HG03064 (cell line): ENCODE measurements around the gene SLC4A2.

ENCODE experiments used
- ATAC-seq: cut with Tn5 transposase; IDR thresholded peaks from one replicate; pipeline ENCODE4 v1.9.1; 2021; ENCODE audit warnings: low read depth; ENCODE audit not compliant: unreplicated experiment

Gene SLC4A2

DNA sequence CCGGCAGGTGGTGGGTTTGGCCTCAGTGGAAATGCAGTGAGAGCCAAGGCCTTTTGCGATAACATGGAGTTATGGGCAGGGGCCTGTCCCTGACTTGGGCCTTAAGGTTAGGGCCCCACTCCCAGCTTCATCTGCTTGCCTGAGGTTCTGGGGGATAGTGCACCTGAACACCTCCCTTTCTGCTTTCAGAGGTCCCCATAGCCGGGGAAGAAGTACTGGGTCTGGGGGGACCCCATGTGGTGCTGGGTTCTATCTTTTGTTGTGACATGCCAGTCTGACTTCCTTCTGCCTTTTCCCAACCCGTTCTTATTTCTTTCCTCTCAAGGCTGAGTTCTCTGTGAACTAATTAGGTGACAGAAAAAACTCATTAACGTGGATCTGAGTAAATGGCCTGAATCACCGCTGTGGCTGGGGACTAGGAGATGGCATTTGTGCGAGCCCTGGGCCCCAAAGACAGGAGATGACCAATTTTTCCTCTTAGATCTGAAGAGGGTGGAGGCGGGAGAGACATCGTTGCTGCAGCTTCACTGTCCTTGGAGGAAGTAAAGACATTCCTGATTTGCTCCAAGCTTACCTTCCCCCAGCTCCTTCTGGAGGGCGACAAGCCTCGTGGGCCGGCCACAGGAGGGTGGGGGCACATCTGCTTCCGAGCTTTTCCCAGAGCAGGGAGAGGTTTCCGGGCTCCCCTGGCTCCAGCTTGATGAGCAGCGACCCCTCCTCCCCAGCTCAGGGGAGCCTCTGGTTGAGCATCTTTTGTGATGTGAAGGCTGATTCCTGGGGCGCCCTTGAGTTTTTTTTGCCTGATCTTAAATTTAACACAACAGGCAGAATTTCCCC lies 28.8 kb downstream of the SLC4A2 start:
- ATAC-seq: no peak

DNA sequence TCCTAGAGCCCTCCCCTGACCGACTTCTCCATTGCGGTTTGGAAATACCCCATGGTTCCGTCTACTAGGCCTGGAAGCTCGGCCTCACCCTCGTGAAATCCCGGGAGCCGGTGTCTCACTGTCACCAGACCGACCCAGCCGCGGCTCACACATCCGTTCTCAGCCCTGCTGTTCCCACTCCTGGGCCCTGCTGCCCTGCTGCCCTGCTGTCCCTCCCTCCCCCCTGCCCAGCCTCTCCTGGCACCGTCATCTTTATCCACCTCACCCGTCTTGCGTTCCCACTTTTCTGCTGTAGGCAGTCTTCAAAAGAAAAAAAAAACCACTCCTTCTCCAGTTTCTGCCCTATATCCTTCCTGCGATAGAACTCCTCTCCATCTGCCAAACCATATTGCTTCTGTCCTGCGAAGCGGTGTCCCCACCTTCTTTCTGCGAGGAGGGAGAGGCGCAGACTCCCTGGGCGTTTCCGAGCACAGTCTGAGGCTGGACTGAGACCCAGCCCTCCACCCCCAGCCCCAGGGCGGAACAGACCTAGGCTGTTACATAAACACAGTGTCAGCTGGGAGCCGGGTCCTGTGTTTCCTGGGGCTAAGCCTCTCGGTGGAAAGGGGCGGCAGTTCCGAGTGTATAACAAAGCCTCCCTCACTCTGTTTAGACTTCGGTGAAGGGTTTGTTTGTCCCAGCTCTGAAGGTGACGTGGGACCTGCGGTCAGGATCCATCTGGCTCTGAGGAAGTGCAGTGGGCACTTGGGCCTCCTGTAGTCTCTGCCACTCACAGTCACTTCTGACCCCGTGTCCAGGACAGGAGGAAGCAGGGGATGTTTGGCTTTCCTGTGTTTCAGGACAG lies 29.7 kb downstream of the SLC4A2 start:
- ATAC-seq: no peak

DNA sequence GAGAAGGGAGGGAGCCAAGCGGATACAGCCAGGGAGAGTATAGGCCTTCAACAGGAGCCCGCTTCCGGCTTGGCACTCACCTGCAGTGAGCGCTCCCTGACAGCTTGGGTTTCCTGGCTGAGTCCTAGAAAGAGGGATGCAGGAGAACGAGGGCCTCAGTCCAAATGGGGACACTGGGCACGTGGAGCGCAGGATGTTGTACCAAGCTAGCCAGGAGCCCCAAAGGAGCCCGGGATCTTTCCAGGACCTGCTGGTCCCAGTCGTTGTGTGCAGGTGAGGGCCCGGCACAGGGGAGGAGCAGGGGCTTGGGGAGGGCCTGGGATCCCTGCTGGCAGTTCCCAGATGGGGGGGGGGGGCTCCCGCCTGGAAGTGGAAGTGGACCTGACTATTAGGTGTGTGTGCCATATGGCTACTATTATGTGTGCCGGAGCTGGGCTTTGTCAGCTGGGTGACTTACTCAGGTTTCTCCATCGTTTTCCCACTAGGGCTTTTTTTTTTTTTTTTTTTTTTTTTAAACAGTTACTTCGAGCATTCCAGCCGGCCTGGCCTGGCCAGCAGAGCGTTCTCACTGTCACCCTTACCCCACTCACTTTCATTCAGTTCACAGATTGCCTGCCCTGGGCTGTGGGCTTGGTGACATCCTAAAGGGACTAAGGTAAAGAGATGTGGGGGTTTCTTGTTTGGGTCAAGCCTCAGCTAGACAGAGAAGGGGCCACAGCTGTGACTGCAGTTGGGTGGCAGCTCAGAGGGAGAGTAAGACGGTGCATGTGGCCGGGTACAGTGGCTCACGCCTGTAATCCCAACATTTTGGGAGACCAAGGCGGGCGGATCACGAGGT lies 30.7 kb downstream of the SLC4A2 start:
- no peak for ATAC-seq

DNA sequence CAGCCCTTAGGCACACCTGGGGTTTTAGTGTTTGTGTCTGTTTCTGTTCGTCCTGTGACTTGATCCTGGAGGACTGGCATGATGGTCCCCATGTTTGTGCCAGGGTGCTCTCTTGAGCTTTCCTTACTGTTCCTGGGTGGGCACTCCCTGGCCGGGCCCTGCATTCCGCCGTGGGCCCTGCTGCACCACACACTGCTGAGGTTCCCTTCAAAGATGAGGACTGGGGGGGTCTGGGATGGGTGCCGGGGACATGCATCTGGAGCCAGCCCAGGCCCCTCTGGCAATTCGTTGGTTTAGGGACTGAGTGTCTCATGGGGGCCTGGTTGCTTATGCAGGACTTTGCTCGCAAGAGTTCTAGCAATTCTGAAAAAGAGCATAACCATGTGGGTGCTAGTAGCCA lies 31.6 kb downstream of the SLC4A2 start:
- ATAC-seq: no peak

DNA sequence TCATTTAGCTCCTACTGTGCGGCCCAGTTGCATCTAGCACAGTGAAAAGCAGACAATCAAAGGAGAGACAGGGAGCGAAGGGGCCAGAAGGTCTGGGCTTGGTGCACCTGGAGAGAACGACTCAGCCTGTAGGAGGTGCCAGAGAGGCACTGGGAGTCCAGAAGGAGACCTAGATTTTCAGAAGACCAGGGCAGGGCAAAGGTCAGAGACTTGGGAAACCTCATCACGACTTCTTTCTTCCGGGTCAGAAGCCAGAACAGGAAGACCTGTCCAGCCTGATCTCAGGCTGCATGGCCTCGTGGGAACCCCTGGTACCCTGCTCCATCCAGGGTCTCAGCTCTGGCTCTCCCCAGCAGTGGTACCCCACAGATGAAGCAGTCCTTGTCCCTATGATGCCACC lies 32.0 kb downstream of the SLC4A2 start:
- no peak for ATAC-seq

DNA sequence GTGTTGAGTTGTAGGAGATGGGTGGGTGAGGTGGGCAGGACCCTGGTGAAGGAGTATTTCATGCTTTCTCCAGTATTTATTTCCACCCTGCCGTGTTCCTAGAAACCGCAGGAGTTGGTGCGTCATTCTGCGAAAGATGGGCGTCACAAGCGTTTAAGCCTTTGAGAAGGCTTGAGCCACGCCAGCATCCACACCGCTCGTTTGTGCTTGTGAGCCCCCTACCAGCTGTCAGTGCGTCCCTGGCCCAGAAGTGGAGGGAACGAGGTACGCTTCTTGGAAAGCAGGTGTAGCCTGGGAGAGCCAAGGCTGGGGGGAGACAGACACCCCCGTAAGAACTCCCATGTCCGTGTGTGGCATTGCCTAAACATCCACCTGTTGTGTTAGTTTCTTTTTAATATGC lies 32.6 kb downstream of the SLC4A2 start:
- ATAC-seq: no peak

DNA sequence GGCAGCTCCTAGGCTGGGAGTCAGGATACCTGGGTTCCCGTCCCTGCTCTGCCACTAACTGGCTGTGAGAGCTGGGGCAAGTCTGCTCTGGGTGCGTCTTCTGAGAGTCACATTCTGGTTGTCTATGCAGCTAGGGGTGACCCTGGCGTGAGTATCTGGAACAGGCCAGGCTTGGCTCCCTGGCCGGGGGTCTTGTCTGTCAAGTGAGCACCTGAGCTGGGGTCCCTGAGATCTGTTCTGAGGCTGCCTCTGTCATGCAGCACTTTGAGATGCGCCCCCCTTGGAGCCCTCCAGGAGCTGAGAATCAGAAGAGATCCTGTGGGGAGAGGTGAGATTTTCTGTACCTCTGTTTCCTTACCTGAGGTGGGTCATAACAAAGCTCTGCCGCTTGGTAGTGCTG lies 34.4 kb downstream of the SLC4A2 start:
- no peak for ATAC-seq

DNA sequence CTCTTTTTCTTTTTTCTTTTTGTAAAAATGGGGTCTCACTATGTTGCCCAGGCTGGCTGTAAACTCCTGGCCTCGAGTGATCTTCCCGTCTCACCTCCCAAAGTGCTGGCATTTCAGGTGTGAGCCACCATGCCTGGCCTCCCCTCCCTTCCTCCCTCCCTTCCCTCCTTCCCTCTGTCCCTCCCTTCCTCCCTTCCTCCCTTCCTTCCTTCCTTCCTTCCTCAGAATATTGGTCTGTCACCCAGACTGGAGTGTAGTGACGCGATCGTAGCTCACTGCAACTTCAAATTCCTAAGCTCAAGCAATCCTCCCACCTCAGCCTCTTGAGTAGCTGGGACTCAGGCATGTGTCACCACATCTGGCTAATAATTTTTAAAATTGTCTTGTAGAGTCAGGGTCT lies 35.3 kb downstream of the SLC4A2 start:
- no peak for ATAC-seq

DNA sequence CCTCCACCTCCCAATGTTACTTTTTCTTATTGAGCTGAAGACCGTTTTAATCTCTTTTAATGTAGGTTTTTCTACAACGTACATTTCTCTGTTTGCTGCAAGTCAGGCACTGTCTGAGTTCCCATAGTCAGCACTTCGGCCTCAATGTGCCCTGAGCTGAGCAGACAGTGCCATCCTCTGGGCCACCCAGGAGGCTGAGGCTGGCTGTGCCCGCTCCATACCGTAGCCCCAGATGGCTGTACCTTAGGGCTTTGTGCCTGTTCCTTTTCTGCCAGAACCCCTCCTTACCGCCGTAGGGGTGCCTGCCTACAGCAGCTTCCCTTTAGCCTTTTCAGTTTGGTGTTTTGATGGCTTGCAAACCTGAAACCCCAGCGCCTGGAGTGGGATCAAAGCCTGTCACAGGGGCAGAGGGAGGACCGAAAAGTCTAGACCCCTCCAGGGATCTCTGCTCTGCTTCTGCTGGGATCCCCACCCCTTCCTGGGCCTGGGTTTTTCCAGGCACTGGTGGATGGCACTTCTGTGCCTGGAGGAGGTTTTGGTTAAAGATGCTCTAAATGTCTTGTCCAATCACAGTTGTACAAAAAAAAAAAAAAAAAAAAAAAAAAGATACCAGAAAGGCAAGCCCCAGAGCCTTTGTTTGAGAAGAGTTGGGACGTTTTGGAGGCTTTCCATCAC lies 35.9 kb downstream of the SLC4A2 start:
- ATAC-seq: no peak

DNA sequence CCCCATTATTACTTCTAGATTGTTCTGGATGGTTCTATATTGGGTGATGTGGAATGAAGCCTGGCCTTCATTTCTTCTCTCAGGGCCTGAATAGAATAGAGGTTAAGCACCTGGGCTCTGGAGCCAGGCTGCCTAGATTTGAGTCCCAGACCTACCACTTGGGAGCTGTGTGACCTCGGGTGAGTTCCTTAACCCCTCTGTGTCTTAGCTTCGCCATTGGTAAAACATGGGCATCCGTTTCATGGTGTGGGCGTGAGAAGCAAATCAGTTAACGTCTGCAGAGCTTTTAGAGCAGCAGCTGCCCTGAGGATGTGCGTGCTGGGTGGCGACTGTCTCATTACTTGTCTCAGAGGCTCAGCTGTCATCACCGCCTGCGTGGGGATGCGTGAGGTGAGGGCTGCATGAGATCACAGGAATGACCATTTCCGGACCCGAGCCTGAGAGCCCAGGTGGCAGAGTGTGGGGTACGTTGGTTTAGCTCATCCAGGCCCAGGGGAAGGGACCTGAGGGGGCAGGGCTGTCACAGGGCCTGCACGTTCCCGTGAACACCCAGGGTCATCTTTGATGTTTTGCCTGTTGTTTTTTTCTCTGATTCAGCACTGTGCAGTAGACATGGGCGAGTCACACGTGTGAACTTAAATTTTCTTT lies 36.6 kb downstream of the SLC4A2 start:
- ATAC-seq: no peak

DNA sequence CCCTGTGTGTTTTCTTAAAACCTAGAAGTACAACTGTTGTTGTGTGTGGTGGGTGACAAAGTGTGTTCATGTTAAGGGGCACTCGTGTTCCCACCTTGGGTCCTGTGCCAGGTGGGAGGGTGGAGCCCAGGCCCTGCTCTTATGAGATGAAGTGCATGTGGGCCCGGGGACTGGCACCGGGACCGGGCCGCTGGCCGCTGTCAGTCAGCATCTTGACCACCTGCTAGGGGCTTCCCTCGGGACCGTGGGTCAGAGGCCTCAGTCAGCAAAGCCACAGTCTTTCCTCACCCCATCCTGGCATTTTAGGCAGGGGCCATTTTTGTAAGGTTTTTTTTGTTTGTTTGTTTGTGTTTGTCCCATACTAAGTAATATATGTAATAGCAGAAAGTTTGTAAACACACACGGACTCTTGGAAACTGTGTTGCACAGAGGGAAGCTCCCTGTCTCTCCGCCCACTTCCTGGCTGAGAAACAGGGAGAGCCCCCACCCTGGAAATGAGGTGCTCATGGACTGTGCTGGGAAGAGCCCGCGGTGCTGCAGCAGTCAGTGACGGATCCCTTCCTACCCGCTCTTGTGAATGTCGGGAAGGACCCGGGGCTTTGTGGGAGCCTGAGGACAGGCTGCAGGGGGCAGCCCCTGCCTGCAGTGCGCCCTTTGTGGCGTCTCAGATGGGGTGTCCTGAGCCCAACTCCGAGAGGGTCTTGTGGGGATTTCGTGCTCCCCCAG lies 40.3 kb downstream of the SLC4A2 start:
- no peak for ATAC-seq

DNA sequence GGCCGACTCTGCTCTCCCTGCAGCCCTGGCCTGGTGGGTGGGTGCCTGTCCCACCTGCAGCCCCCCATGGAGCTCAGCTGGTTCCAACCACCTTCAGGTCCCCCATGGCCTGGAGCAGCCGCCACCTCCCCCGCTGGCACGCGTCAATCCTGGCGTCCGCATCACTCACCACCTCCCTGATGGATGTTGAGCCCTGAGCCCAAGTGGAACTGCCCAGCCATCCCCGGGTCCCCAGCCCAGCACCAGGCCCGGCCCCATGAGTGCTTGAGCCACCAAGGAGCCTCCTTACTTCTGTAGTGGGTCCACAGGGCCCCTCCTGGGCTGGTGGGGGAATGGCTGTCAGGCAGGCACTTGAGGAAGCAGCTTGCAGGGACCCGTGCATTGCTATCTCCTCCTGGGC lies 41.5 kb downstream of the SLC4A2 start:
- ATAC-seq: no peak

DNA sequence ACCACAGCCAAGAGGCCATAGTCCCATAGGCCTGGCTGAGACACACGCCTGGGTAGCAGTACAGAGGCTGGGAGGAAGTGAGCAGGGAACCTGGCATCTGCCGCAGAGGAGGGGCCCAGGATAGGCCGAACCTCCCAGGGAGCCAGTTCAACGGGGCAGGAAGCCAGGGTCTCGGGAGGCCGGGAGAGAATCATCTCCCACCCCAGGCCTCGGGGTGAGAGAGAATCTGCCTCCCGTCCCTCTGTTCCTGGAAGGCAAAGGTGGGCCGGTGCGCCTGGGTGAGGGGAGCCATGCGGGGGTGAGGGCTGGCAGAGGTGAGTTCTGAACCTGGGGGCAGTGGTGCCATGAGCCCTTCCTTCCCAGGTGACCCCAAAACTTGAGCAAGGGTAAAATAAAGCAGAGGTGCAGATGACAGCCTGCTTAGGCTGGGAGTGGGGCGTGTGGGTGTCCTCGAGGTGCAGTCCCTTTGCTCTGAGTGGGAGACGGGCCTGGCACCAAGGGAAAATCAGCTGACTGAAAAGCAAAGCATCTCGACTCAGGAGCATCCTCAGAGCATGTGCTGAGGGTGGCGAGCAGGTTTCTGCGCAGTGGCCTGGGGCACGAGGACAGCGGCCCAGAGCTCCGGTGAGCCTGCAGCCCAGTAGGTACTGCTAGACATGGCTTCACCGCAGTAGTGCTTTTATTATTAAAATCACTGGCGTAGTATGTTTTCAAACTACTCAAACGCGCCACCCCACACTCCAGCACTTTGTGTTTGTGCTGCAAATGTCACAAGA lies 42.4 kb downstream of the SLC4A2 start:
- no peak for ATAC-seq

DNA sequence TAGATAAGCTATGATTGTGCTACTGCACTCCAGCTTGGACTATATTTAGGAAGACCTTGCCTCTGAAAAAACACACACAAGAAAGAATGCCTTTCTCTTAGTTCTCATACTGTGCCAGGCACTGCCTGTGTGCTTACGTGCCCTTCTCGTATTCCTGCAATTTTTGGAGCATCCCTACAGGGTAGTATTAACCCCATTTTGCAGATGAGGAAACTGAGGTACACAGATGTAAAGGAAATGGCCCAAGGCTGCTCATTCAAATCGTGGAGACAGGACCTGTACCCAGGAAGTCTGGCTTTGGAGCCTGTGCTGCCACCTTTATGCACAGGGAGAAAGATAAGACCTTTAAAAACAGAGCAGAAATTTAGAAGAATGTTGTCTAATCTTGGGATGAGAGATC lies 43.6 kb downstream of the SLC4A2 start:
- no peak for ATAC-seq

DNA sequence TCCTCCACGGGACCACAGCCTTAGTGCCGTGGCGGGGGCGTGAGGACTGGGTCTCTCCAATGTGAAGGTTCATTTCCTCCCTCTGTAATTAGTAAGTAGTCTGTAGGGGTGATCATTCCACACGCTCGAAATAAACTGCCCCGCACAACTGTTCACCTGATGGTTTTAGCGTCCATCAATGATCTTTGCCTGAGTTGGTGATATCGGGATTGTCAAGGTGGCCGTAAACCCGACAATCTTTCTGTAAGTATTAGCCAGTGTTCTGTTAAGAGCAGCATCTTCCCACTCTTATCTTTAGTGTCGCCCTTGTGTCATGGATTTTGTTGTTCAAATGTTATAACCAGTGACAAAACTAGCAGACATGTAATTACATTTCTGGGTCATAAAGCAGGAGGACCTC lies 44.6 kb downstream of the SLC4A2 start:
- no peak for ATAC-seq

DNA sequence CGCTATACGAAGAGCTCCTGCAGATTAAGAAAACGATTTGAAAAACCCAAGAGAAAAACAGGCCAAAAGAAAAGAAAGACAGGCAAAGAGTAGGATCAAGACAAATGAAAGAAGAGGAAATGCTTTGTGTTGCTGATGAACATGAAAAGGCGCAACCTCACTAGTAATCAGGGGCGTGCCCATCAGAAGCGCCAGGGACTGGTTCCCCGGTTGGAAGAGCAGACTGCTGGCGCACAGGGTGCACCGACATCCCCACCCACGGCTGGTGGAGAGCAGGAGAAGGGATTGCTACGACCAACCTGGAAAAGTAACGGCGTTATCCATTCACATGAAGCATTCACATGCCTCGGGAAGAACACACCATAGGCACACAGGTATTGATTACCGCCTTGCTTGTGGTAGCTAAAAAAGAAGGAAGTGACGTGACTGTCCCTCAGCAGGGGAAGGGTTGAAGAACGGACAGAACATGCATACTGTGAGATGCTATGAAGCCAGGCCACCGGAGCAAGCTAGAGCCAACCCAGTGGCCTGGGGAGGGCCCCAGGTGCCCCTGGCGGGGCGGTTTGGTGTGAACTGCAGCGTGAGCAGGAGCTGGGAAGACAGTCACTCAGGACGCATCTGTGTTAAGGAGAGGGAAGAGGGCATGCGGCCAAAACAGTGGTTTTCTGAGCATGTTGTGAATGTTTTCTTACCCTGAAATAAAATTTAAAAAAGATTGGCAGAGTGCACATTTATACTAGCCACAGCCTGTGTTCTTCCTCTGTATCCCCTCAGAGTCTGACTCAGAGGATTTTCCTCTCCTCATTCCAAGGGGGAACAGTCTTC lies 45.2 kb downstream of the SLC4A2 start:
- no peak for ATAC-seq

DNA sequence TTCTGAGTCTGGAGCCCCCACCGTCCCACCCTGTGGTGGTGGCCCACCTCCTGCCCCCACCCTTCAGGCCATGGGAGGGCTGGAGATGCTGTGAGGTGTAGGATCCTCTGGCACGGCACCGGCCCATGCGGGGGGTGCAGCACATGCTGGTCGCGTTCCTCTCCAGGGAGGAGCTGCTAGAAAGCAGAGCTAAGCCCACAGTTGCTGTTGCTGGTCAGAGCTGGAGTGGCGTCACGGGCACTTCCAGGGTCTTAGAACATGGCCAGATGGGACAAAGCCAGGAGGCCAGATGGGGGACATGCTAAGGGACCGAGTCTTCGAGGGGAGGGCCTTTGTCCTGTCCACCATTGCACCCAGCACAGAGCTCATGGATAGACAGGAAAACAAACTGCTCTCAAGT lies 48.5 kb downstream of the SLC4A2 start:
- no peak for ATAC-seq
